HepG2 (cell line): ENCODE measurements around the gene HPS1.

Experiments
- IKZF1 ChIP-seq: fragments of 450-650 bp; IDR thresholded peaks from 2 replicates; pipeline ENCODE4 v1.7.1; 2016
- TF ChIP-seq, protein P1 (sequence below): sonication (generic); formaldehyde crosslinking; IDR thresholded peaks from 2 replicates; pipeline ENCODE4 v1.5.0; 2020; ENCODE audit warnings: mild to moderate bottlenecking, missing genetic modification reagents, moderate library complexity

DNA sequence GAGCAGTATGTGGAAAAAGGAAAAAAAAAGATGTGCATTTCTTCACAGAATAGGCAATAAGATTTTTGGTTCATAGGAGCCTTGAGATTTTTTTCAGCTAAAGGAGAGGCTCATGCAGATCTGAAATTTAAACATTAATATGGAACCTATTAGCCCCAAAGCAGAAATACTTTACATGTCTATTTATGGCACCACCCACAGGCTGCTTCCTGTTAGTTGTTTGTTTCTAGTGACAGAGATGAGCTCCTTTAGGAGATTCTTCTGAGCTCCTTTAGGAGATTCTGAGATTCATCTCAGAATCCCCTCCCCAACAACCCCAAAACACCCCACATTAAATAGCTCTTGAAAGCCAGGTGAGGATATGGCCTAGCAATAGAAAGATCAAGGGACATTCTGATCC, 27.9 kb upstream of the HPS1 start:
- TF ChIP-seq IKZF1: no peak
- TF ChIP-seq, protein P1, sequence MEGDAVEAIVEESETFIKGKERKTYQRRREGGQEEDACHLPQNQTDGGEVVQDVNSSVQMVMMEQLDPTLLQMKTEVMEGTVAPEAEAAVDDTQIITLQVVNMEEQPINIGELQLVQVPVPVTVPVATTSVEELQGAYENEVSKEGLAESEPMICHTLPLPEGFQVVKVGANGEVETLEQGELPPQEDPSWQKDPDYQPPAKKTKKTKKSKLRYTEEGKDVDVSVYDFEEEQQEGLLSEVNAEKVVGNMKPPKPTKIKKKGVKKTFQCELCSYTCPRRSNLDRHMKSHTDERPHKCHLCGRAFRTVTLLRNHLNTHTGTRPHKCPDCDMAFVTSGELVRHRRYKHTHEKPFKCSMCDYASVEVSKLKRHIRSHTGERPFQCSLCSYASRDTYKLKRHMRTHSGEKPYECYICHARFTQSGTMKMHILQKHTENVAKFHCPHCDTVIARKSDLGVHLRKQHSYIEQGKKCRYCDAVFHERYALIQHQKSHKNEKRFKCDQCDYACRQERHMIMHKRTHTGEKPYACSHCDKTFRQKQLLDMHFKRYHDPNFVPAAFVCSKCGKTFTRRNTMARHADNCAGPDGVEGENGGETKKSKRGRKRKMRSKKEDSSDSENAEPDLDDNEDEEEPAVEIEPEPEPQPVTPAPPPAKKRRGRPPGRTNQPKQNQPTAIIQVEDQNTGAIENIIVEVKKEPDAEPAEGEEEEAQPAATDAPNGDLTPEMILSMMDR (CRISPR knock-in tag): no peak
